GM12872 (cell line): ENCODE measurements around the gene MTHFD2.
A peak's percentile ranks its signal among the peaks of the same experiment; 100 is the strongest.

Source experiments
- TF ChIP-seq, protein P1 (sequence below): IDR thresholded peaks from 3 replicates; pipeline ENCODE4 v1.5.1; 2011; ENCODE audit warnings: low read depth, mild to moderate bottlenecking, low read length, moderate library complexity; ENCODE audit not compliant: insufficient read depth

MTHFD2 gene

DNA sequence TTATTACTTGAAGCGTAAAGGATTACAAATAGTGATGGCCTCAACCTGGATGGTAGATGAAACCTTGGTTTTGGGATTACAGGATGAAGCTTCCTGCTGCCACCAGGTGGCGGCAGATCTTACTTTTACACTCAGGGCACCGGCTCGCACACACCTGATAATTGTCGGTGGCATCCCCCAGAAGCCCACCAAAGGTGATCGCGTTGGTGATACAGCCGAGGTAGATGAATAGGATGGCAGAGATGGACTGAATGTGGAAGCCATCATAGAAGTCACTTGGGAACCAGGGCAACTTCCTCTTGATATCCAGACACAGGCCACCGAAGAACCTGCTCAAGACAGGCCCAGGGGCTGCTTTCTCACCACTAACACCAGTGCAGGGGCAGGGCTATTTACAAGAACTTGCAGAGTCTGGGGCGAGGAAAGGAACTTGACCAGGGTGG, 51.8 kb downstream of the MTHFD2 start:
- TF ChIP-seq, protein P1, sequence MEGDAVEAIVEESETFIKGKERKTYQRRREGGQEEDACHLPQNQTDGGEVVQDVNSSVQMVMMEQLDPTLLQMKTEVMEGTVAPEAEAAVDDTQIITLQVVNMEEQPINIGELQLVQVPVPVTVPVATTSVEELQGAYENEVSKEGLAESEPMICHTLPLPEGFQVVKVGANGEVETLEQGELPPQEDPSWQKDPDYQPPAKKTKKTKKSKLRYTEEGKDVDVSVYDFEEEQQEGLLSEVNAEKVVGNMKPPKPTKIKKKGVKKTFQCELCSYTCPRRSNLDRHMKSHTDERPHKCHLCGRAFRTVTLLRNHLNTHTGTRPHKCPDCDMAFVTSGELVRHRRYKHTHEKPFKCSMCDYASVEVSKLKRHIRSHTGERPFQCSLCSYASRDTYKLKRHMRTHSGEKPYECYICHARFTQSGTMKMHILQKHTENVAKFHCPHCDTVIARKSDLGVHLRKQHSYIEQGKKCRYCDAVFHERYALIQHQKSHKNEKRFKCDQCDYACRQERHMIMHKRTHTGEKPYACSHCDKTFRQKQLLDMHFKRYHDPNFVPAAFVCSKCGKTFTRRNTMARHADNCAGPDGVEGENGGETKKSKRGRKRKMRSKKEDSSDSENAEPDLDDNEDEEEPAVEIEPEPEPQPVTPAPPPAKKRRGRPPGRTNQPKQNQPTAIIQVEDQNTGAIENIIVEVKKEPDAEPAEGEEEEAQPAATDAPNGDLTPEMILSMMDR, result peak; percentile 83

DNA sequence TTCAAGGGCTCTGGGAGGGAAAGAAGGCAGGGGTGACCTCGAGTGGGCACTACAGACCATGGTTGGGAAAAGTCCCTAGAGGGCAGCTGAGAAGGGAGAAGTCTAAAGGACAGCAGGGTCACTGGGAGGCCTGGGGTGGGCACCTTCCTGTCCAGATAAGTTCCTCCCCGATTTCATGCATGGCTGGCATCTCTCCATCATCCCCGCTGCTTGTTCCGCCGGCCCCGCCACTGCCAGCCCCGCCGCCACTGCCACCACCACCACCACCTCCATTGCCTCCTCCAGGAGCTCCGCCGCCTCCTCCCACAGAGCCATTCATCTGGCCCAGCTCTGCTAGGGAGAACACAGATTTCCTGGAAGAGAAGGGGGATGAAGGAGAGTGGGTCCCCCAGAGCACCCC, 53.6 kb downstream of the MTHFD2 start:
- TF ChIP-seq, protein P1, result no peak

DNA sequence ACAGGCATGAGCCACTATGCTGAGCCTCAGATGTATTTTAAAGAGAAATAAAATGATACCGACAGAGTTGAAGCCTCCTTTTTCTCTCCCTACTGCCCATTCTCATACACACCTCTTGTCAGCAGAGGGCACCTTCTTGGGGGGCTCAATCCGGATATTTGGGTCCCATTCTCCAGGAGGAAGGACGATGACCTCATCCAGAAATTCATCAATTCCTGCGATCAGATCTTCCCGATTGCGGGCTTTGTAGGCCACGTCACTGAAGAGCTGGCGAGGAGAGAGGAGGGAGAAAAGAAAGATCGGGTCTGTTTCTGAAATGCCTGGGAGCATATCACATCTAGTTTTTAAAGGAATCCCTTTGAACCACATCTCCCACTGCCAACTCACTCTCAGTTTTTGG, 54.4 kb downstream of the MTHFD2 start:
- TF ChIP-seq, protein P1, result no peak

DNA sequence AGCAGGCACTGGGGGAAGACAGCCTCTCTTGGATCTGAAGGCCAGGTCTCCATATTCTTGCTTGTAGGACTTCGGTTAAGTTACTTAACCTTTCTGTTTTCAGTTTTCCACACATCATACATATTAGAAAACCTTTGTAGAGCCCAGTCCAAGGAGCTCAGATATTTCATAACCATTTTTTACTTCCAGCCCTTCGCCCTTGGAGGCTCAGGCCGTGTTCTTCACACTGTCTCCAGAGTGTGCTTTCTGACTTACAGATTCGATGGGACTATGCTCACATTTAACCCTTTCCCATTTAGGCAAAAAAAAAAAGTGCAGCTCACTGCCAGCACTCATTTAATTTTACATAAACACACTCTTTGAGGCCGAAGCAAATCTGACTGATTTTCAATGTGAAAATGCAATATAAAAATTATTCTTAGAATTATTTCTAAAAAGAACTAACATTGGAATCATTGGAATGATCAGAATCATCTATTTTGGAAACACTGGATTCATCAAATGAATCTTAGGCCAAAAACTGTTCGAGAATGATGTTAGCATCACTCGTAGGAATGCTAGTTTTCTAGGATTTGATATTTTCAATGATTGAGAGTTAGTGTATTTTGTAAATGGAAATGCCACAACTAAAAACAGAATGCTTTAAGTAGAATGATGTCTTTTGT, 55.0 kb downstream of the MTHFD2 start:
- TF ChIP-seq, protein P1, result no peak

DNA sequence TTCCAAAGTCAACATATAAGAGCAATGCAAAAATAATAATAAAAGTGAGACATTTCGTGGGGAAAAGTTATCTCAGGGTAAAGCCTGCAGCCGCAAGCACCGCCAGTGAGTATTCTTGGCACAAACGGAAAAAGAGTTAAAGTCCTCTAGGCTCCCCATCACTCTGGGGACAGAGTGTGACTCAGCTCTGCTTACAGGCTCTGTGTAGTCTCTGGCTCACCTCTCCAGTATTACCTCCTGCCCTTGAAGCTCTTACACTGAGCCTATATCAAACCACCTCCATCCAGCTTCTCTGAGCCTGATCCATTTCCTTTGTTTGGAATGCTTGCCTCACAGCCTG, 55.5 kb downstream of the MTHFD2 start:
- TF ChIP-seq, protein P1, result no peak

DNA sequence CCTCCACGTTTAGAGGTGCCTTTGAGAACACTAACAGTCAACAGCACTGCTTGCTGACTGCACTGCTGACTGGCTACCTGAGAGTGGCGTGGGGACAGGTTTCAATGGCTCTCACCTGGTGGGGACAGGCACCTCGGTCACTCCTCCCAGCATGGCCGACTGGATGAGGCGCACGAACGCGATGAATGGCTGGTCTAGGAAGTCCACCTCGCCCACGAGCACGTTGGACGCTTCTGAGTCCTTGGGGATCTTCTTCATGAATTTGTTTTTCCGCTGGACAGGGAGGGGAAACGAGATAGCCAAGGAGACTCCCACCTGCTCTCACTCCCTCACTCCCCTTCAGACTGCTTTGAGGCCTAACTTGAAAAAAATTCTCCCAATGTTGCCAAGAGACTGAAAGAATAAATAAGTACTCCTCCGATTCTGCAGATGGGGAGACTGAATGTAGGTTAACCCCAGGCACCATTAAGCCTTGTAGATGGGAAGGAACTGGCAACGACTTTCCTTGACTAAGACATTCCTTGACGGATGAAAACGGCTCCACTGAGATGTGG, 57.3 kb downstream of the MTHFD2 start:
- TF ChIP-seq, protein P1, result no peak

DNA sequence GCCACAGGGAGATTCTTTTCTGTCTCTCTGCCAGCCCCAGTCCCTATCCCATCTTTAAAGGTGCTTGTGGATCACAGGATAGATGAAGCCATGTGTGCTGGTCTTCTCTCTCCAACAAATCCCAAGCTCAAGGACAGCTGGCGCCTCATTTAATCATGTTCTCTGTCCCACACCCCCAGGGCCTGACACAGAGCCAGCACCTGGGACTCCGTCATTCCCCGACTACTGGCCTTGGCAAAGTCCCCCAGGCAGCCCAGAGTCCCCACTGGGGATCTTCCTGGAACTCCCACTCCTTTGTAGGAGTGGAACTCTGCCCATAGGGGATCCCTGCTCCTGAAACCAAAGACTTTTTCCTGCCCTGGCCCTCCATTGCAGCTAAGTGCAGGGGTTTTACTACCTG, 60.8 kb downstream of the MTHFD2 start:
- TF ChIP-seq, protein P1, result no peak
